Activated naive CD4-positive, alpha-beta T cell treated with anti-CD3 and anti-CD28 coated beads for 36 hours (primary cell): ENCODE measurements around the gene SNX27. TPM values are rescaled to one million over a fixed set of nuclear protein-coding genes. Genes with fewer than 3 reads are reported as not detected.

Experiments
- CTCF ChIA-PET: fragments of 350-600 bp; sonication (Branson Sonifier 250); formaldehyde crosslinking; loops from one replicate; lab custom pipeline; 2021; ENCODE audit warnings: antibody characterized with exemption; lab: Charles Lee
- DNase-seq: peaks from one replicate; pipeline ENCODE4 v3.0.0-alpha.2; 2020
- H3K27ac Mint-ChIP-seq: one replicate; pipeline ENCODE4 v1.8.0; 2021; ENCODE audit warnings: mild to moderate bottlenecking, mixed read lengths
- H3K27me3 Mint-ChIP-seq: one replicate; pipeline ENCODE4 v1.8.0; 2021; ENCODE audit warnings: low read depth, mixed read lengths
- H3K36me3 Mint-ChIP-seq: one replicate; pipeline ENCODE4 v1.8.0; 2021; ENCODE audit warnings: low read depth, mixed read lengths
- H3K4me1 Mint-ChIP-seq: one replicate; pipeline ENCODE4 v1.8.0; 2021; ENCODE audit warnings: low read depth, mixed read lengths
- H3K4me3 Mint-ChIP-seq: one replicate; pipeline ENCODE4 v1.8.0; 2021; ENCODE audit warnings: mild to moderate bottlenecking, moderate library complexity, mixed read lengths
- H3K9me3 Mint-ChIP-seq: one replicate; pipeline ENCODE4 v1.8.0; 2021; ENCODE audit warnings: mixed read lengths
- intact Hi-C: fragments of 100-400 bp; cut with micrococcal nuclease; formaldehyde crosslinking; loops from one replicate; pipeline ENCODE4 v1.15.1; 2023
- total RNA-seq, 2 experiments: library from RNA; stranded (reverse); gene quantifications; one replicate each; pipeline ENCODE4 v1.2.3, GENCODE V29; 2021

Gene SNX27
- total RNA-seq, 2 experiments from 2014 or later = 22.9 to 23.6 TPM

GRCh38 chr1:151711044-151711800 is 99.4 kb downstream of the SNX27 start:
- Mint-ChIP-seq H3K4me1 (no peaks in the 10 kb centered on the region), H3K4me3 (no peak overlapping the region), H3K9me3 (no peaks in the 10 kb centered on the region), H3K27ac (no peak overlapping the region), H3K36me3 (no peaks in the 10 kb centered on the region), H3K27me3 (peaks cover 24% of the 10 kb centered on the region)
- CTCF ChIA-PET = interaction anchor here (1.0 kb wide), 1 partner anchor 9 kb away, joined by 3 read pairs; no protein-coding TSS in a partner anchor
- intact Hi-C loops = no loop called here
- no peak for DNase-seq

- no peak for DNase-seq
- Mint-ChIP-seq H3K4me3 (no peak overlapping the region), H3K27me3 (peaks cover 28% of the 10 kb centered on the region), H3K36me3 (no peaks in the 10 kb centered on the region), H3K9me3 (no peaks in the 10 kb centered on the region), H3K4me1 (peaks cover 3% of the 10 kb centered on the region), H3K27ac (no peak overlapping the region)
- CTCF ChIA-PET = no interaction called here
- intact Hi-C loops = no loop called here
Observed at GRCh38 chr1:151711951-151712350, 100.1 kb downstream of the SNX27 start.

GRCh38 chr1:151713044-151713443 is 101.2 kb downstream of the SNX27 start:
- no peaks in the 10 kb centered on the region for H3K9me3 Mint-ChIP-seq

GRCh38 chr1:151713874-151714273 is 102.0 kb downstream of the SNX27 start:
- CTCF ChIA-PET = no interaction called here
- Mint-ChIP-seq H3K9me3 (no peaks in the 10 kb centered on the region), H3K27me3 (peaks cover 45% of the 10 kb centered on the region), H3K4me3 (no peak overlapping the region), H3K4me1 (peaks cover 5% of the 10 kb centered on the region), H3K36me3 (no peaks in the 10 kb centered on the region), H3K27ac (no peak overlapping the region)
- DNase-seq = no peak
- intact Hi-C loops = no loop called here

More at GRCh38 chr1:151713044-151713443, 101.2 kb downstream of the SNX27 start:
- CTCF ChIA-PET = no interaction called here
- H3K4me1 Mint-ChIP-seq = peaks cover 5% of the 10 kb centered on the region
- no peak for DNase-seq
- peaks cover 39% of the 10 kb centered on the region for H3K27me3 Mint-ChIP-seq
- intact Hi-C loops = no loop called here
- no peak overlapping the region for H3K27ac Mint-ChIP-seq
- H3K36me3 Mint-ChIP-seq = no peaks in the 10 kb centered on the region
- H3K4me3 Mint-ChIP-seq = no peak overlapping the region

- Mint-ChIP-seq H3K36me3 (no peaks in the 10 kb centered on the region), H3K4me1 (peaks cover 5% of the 10 kb centered on the region), H3K4me3 (no peak overlapping the region), H3K27ac (no peak overlapping the region), H3K27me3 (peaks cover 50% of the 10 kb centered on the region), H3K9me3 (no peaks in the 10 kb centered on the region)
- DNase-seq = no peak
- CTCF ChIA-PET = interaction anchor here (1.6 kb wide), 1 partner anchor 18 kb away, joined by 6 read pairs; no protein-coding TSS in a partner anchor
- intact Hi-C loops = loop anchor here (5.0 kb wide), 1 partner anchor 122 kb away; the partner anchor contains the start of gene C2CD4D
Observed at GRCh38 chr1:151714820-151715725, 103.2 kb downstream of the SNX27 start.

GRCh38 chr1:151715726-151716404 is 104.0 kb downstream of the SNX27 start:
- DNase-seq = no peak
- Mint-ChIP-seq H3K27me3 (peaks cover 58% of the 10 kb centered on the region), H3K36me3 (no peaks in the 10 kb centered on the region), H3K4me3 (no peak overlapping the region), H3K9me3 (no peaks in the 10 kb centered on the region), H3K27ac (no peak overlapping the region), H3K4me1 (peaks cover 9% of the 10 kb centered on the region)
- CTCF ChIA-PET = interaction anchor here (1.6 kb wide), 1 partner anchor 18 kb away, joined by 6 read pairs; no protein-coding TSS in a partner anchor
- intact Hi-C loops = loop anchor here (5.0 kb wide), 1 partner anchor 121 kb away; the partner anchor contains the start of gene C2CD4D

GRCh38 chr1:151716405-151716762 is 104.5 kb downstream of the SNX27 start:
- peaks cover 59% of the 10 kb centered on the region for H3K27me3 Mint-ChIP-seq
- intact Hi-C loops = loop anchor here (5.0 kb wide), 1 partner anchor 121 kb away; the partner anchor contains the start of gene C2CD4D
- no peaks in the 10 kb centered on the region for H3K36me3 Mint-ChIP-seq
- H3K4me3 Mint-ChIP-seq = no peak overlapping the region
- peaks cover 12% of the 10 kb centered on the region for H3K4me1 Mint-ChIP-seq
- DNase-seq = no peak
- no peak overlapping the region for H3K27ac Mint-ChIP-seq
- H3K9me3 Mint-ChIP-seq = no peaks in the 10 kb centered on the region
- CTCF ChIA-PET = no interaction called here

- intact Hi-C loops = loop anchor here (5.0 kb wide), 1 partner anchor 120 kb away; the partner anchor contains the start of gene C2CD4D
- peaks cover 18% of the 10 kb centered on the region for H3K4me1 Mint-ChIP-seq
- no peak within 1 kb of the TSS for H3K27ac Mint-ChIP-seq
- no peaks in the 10 kb centered on the region for H3K36me3 Mint-ChIP-seq
- H3K9me3 Mint-ChIP-seq = no peaks in the 10 kb centered on the region
- CTCF ChIA-PET = interaction anchor here (1.0 to 1.6 kb wide), 2 partner anchors 11 to 18 kb away, joined by 3 read pairs; no protein-coding TSS in a partner anchor
- H3K27me3 Mint-ChIP-seq = peaks cover 62% of the 10 kb centered on the region
- no peak for DNase-seq
- H3K4me3 Mint-ChIP-seq = no peak within 1 kb of the TSS
Observed at GRCh38 chr1:151716771-151717631, 105.2 kb downstream of the SNX27 start, which contains the start of gene CELF3. Gene CELF3 (minus strand): TSS chr1:151716803. CDS start chr1:151716020, 783 bp downstream.

- Mint-ChIP-seq H3K9me3 (no peaks in the 10 kb centered on the region), H3K36me3 (no peaks in the 10 kb centered on the region), H3K27ac (no peak overlapping the region), H3K4me1 (peaks cover 19% of the 10 kb centered on the region), H3K4me3 (no peak overlapping the region), H3K27me3 (peaks cover 63% of the 10 kb centered on the region)
- intact Hi-C loops = loop anchor here (5.0 kb wide), 1 partner anchor 119 kb away; the partner anchor contains the start of gene C2CD4D
- CTCF ChIA-PET = interaction anchor here (1.6 kb wide), 1 partner anchor 17 kb away, joined by 3 read pairs; no protein-coding TSS in a partner anchor
- DNase-seq = no peak
Observed at GRCh38 chr1:151718011-151718431, 106.2 kb downstream of the SNX27 start.

- Mint-ChIP-seq H3K4me3 (no peak overlapping the region), H3K4me1 (peaks cover 19% of the 10 kb centered on the region), H3K27ac (no peak overlapping the region), H3K27me3 (peaks cover 63% of the 10 kb centered on the region), H3K36me3 (no peaks in the 10 kb centered on the region), H3K9me3 (no peaks in the 10 kb centered on the region)
- CTCF ChIA-PET = no interaction called here
- no peak for DNase-seq
- intact Hi-C loops = loop anchor here (5.0 kb wide), 1 partner anchor 119 kb away; the partner anchor contains the start of gene C2CD4D
Observed at GRCh38 chr1:151718666-151719065, 106.8 kb downstream of the SNX27 start.

- Mint-ChIP-seq H3K4me1 (peaks cover 19% of the 10 kb centered on the region), H3K4me3 (no peak overlapping the region), H3K27ac (no peak overlapping the region), H3K9me3 (no peaks in the 10 kb centered on the region), H3K27me3 (peaks cover 58% of the 10 kb centered on the region), H3K36me3 (no peaks in the 10 kb centered on the region)
- CTCF ChIA-PET = interaction anchor here (1.2 to 1.3 kb wide), 3 partner anchors 10 to 246 kb away, joined by 3 to 6 read pairs (median 3); no protein-coding TSS in a partner anchor
- intact Hi-C loops = loop anchor here (5.0 kb wide), 1 partner anchor 178 kb away; the partner anchor contains the start of gene TUFT1
- DNase-seq = no peak
Observed at GRCh38 chr1:151720125-151720524, 108.3 kb downstream of the SNX27 start.
